H1 (cell line): ENCODE results near the gene FKBP5. TPM values are rescaled to one million over a fixed set of nuclear protein-coding genes. Genes with fewer than 3 reads are reported as not detected.

Experiments
- CTCF ChIA-PET: fragments of 300-600 bp; sonication (Branson Sonifier 250); formaldehyde crosslinking; loops from one replicate; lab custom pipeline; 2021; ENCODE audit not compliant: partially characterized antibody; lab: Charles Lee
- POLR2A ChIA-PET: fragments of 300-600 bp; sonication (Branson Sonifier 250); formaldehyde crosslinking; loops from one replicate; lab custom pipeline; 2021; ENCODE audit warnings: inconsistent platforms; ENCODE audit not compliant: partially characterized antibody; lab: Charles Lee
- DNase-seq, 2 experiments: peaks; one replicate each; pipeline versions ENCODE4 v3.0.0 to v3.0.0-alpha.2; 2010 to 2022; ENCODE audit warnings: low spot score in 2 of 2, low read depth in 1 of 2, mixed read lengths in 1 of 2
- FAIRE-seq: peaks from 2 replicates; lab custom pipeline; 2011; peaks lifted over from hg19 to GRCh38; lab: Jason Lieb, UNC
- H2AFZ ChIP-seq: 2 replicates; pipeline ENCODE4 v1.8.1; 2012; ENCODE audit warnings: low read length, inconsistent platforms
- H2AK5ac ChIP-seq: 2 replicates; pipeline ENCODE4 v1.6.1; 2013; ENCODE audit warnings: low read depth, low read length
- H2BK120ac ChIP-seq: replicated peaks from 2 replicates; pipeline ENCODE3; 2013; ENCODE audit warnings: low read depth, low read length, inconsistent platforms
- H2BK12ac ChIP-seq: 2 replicates; pipeline ENCODE4 v1.6.1; 2013; ENCODE audit warnings: low read depth, low read length
- H2BK15ac ChIP-seq: 2 replicates; pipeline ENCODE4 v1.6.1; 2013; ENCODE audit warnings: low read length
- H2BK20ac ChIP-seq: 2 replicates; pipeline ENCODE4 v1.6.1; 2013; ENCODE audit warnings: low read length
- H2BK5ac ChIP-seq: 2 replicates; pipeline ENCODE4 v1.6.1; 2013; ENCODE audit warnings: low read depth, low read length
- H3K14ac ChIP-seq: 2 replicates; pipeline ENCODE4 v1.6.1; 2013; ENCODE audit warnings: inconsistent platforms; ENCODE audit not compliant: insufficient read length
- H3K18ac ChIP-seq: 2 replicates; pipeline ENCODE4 v1.6.1; 2013; ENCODE audit warnings: low read length; ENCODE audit errors: extremely low read depth
- H3K23ac ChIP-seq: 2 replicates; pipeline ENCODE4 v1.6.1; 2013; ENCODE audit warnings: inconsistent platforms; ENCODE audit not compliant: insufficient read length
- H3K23me2 ChIP-seq: 2 replicates; pipeline ENCODE4 v1.6.1; 2013; ENCODE audit warnings: low read depth, low read length
- H3K27ac ChIP-seq: 2 replicates; pipeline ENCODE4 v1.6.1; 2011; ENCODE audit warnings: low read depth, low read length, inconsistent platforms
- H3K27me3 ChIP-seq, 4 experiments: replicated peaks in 1 of 4; 1 replicate in 1 of 4; 2 replicates in 3 of 4; pipeline versions ENCODE4 v1.6.1 to v1.8.1; 2011 to 2013; ENCODE audit warnings: low read length in 3 of 4, mild to moderate bottlenecking in 3 of 4, inconsistent platforms in 2 of 4, mixed read lengths in 2 of 4, moderate library complexity in 1 of 4; ENCODE audit not compliant: control insufficient read depth in 3 of 4, insufficient read depth in 3 of 4; ENCODE audit errors: extremely low read depth in 1 of 4
- H3K36me3 ChIP-seq, 4 experiments: 2 replicates each; pipeline versions ENCODE4 v1.6.1 to v1.8.1; 2011 to 2013; ENCODE audit warnings: mild to moderate bottlenecking in 4 of 4, low read length in 3 of 4, moderate library complexity in 2 of 4, control low read depth in 1 of 4, inconsistent platforms in 1 of 4; ENCODE audit not compliant: insufficient read depth in 4 of 4, control insufficient read depth in 2 of 4
- H3K4ac ChIP-seq: replicated peaks from 2 replicates; pipeline ENCODE3; 2013; ENCODE audit warnings: low read length, low read depth, mixed read lengths, inconsistent platforms; ENCODE audit not compliant: insufficient read length
- H3K4me1 ChIP-seq, 4 experiments: replicated peaks in 1 of 4; 1 replicate in 1 of 4; 2 replicates in 3 of 4; pipeline versions ENCODE4 v1.6.1 to v1.8.1; 2011 to 2013; ENCODE audit warnings: low read length in 3 of 4, inconsistent platforms in 2 of 4, mixed read lengths in 1 of 4; ENCODE audit not compliant: insufficient read depth in 4 of 4, control insufficient read depth in 3 of 4
- H3K4me2 ChIP-seq, 2 experiments: 2 replicates each; pipeline versions ENCODE4 v1.6.1 to v1.8.1; 2011 to 2013; ENCODE audit warnings: low read depth in 2 of 2, low read length in 2 of 2, control low read depth in 1 of 2, inconsistent platforms in 1 of 2, mild to moderate bottlenecking in 1 of 2; ENCODE audit not compliant: insufficient read depth in 1 of 2
- H3K4me3 ChIP-seq, 4 experiments: fragments of 200-600, 300-600 bp in 1 of 4; sonication (generic), shearing (Covaris generic), sonication (Bioruptor Twin) in 1 of 4; 2 replicates each; pipeline versions ENCODE4 v1.5.1 to v1.8.1; 2011 to 2016; ENCODE audit warnings: low read length in 4 of 4, low read depth in 3 of 4, control low read depth in 2 of 4, inconsistent platforms in 2 of 4, mild to moderate bottlenecking in 2 of 4, mixed read lengths in 1 of 4, moderate library complexity in 1 of 4; ENCODE audit not compliant: insufficient read depth in 2 of 4; ENCODE audit errors: extremely low read depth in 1 of 4
- H3K56ac ChIP-seq: replicated peaks from 2 replicates; pipeline ENCODE3; 2013; ENCODE audit warnings: low read depth, mild to moderate bottlenecking, mixed read lengths, low read length, inconsistent platforms; ENCODE audit not compliant: insufficient read length
- H3K79me1 ChIP-seq: 2 replicates; pipeline ENCODE4 v1.6.1; 2013; ENCODE audit warnings: low read depth, low read length, control low read depth
- H3K79me2 ChIP-seq, 2 experiments: 2 replicates each; pipeline versions ENCODE4 v1.6.1 to v1.8.1; 2012 to 2013; ENCODE audit warnings: low read length in 2 of 2, mild to moderate bottlenecking in 2 of 2, inconsistent platforms in 1 of 2; ENCODE audit not compliant: insufficient read depth in 2 of 2, control insufficient read depth in 1 of 2
- H3K9ac ChIP-seq, 4 experiments: replicated peaks in 1 of 4; 1 replicate in 1 of 4; 2 replicates in 3 of 4; pipeline versions ENCODE4 v1.6.1 to v1.8.1; 2011 to 2013; ENCODE audit warnings: low read depth in 3 of 4, low read length in 3 of 4, control low read depth in 2 of 4, mild to moderate bottlenecking in 2 of 4, moderate library complexity in 2 of 4, inconsistent platforms in 1 of 4; ENCODE audit errors: extremely low read depth in 1 of 4
- H3K9me3 ChIP-seq, 2 experiments: 2 replicates each; pipeline versions ENCODE4 v1.6.1 to v1.8.1; 2012 to 2013; ENCODE audit warnings: mild to moderate bottlenecking in 2 of 2, moderate library complexity in 2 of 2, control low read depth in 1 of 2, inconsistent platforms in 1 of 2, low read depth in 1 of 2, low read length in 1 of 2, mixed read lengths in 1 of 2; ENCODE audit not compliant: insufficient read depth in 2 of 2
- H4K20me1 ChIP-seq, 2 experiments: replicated peaks in 1 of 2; 2 replicates each; pipeline versions ENCODE3 to v1.8.1; 2011 to 2013; ENCODE audit warnings: inconsistent platforms in 2 of 2, low read length in 2 of 2, mild to moderate bottlenecking in 1 of 2; ENCODE audit not compliant: insufficient read depth in 2 of 2, control insufficient read depth in 1 of 2
- H4K5ac ChIP-seq: 2 replicates; pipeline ENCODE4 v1.6.1; 2013; ENCODE audit warnings: low read length, low read depth, mixed read lengths, inconsistent platforms; ENCODE audit not compliant: insufficient read length
- H4K8ac ChIP-seq: 2 replicates; pipeline ENCODE4 v1.8.0; 2013; ENCODE audit warnings: mild to moderate bottlenecking, moderate library complexity, low read length, inconsistent platforms; ENCODE audit not compliant: insufficient read depth; ENCODE audit errors: extremely low read depth
- H4K91ac ChIP-seq: replicated peaks from 2 replicates; pipeline ENCODE3; 2013; ENCODE audit warnings: low read length, mixed read lengths, inconsistent platforms; ENCODE audit not compliant: insufficient read length
- CEBPB ChIP-seq: IDR thresholded peaks from 2 replicates; pipeline ENCODE4 v1.6.1; 2012; ENCODE audit warnings: low read depth, low read length
- HDAC6 ChIP-seq: IDR thresholded peaks from one replicate; pipeline ENCODE4 v1.7.1; 2012; ENCODE audit warnings: low read depth, mild to moderate bottlenecking, inconsistent platforms, low read length, moderate library complexity
- polyA plus RNA-seq, 7 experiments: library from polyadenylated mRNA; depleted of rRNA in 3 of 7; stranded (reverse) in 5 of 7; unstranded in 2 of 7; fragments of >200 nt in 5 of 7; fragments of 200-250 nt in 2 of 7; gene quantifications; 1 replicate in 5 of 7; 2 replicates in 1 of 7; 4 replicates in 1 of 7; pipeline versions ENCODE4 v1.2.1 to v1.2.3, GENCODE V29; 2011 to 2013; ENCODE audit warnings: missing spikeins in 2 of 7, mixed read lengths in 2 of 7
- total RNA-seq: library from RNA; stranded (reverse); fragmentation: NEBNext Ultra II Directional; extraction: Animal tissue kit (Norgen Biotek cat#: 25700); gene quantifications from 2 replicates; pipeline ENCODE4 v1.2.1, GENCODE V29; 2021

FKBP5 gene
- total and polyA plus RNA-seq, 2 of the 8 experiments (the other 6 are each of a cell fraction or from before 2014, with no cell fraction given): 14.3 to 40.4 TPM

DNA sequence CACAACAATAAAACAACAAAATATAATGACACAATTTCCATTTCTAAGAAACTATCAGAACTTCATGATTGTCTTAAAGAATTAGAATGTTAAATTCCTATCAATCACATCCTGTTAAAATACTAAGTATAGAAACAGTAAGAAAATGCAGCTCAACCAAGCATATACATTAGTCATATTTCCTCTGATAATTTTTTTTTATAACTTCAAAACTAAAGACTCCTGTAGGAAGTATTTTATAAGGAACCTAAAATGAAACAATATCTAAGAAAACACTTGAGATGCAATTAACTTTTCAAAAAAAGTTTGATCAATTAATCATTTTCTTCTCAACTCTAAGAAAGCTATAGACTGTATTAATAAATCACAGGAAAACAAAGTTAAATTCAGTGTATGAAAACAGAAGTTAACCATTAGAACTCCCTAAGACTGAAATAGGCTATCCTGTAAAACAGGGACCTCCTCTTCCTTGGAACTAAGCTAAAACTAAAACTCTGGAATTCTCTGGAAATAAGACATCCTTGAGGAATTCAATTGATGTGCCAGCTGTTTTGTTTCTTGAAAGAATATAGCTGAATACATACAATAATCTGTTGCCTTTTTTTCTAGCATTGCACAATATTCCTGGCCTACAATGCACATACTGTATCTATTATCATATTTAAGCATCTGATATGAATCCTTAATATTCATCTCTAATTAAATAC, 19.8 kb downstream of the FKBP5 start:
- Histone ChIP-seq H4K91ac (no peak overlapping the region), H3K4me3 (no peak overlapping the region), H2AFZ (no peak overlapping the region), H3K4me2 (no peak overlapping the region), H3K36me3 (no peaks in the 10 kb centered on the region), H3K14ac (no peak overlapping the region), H3K79me1 (no peaks in the 10 kb centered on the region), H2BK15ac (no peak overlapping the region), H3K18ac (no peak overlapping the region), H3K27ac (no peak overlapping the region), H3K4me1 (peaks cover 0 to 4% (median under 1%) of the 10 kb centered on the region in 4 experiments; a peak in 2 of 7 replicates), H2BK20ac (no peak overlapping the region), H3K9me3 (no peaks in the 10 kb centered on the region), H2BK12ac (no peak overlapping the region), H3K9ac (no peak overlapping the region), H2AK5ac (no peak overlapping the region), H3K27me3 (no peaks in the 10 kb centered on the region), H3K4ac (no peak overlapping the region), H3K79me2 (peaks cover 0 to 51% of the 10 kb centered on the region in 2 experiments; a peak in 2 of 4 replicates), H2BK120ac (no peak overlapping the region), H3K23me2 (no peaks in the 10 kb centered on the region), H4K20me1 (no peaks in the 10 kb centered on the region), H3K56ac (no peak overlapping the region), H3K23ac (no peak overlapping the region), H4K5ac (no peak overlapping the region), H4K8ac (no peak overlapping the region), H2BK5ac (no peak overlapping the region)
- TF ChIP-seq HDAC6 (no peak), CEBPB (0 out of 2 replicates have a peak, but pooled peaks have one; percentile 11)
- FAIRE-seq (no peak), DNase-seq (no peak)
- ChIA-PET CTCF (interaction anchor here (0.6 to 1.8 kb wide), 5 partner anchors 14 to 113 kb away, joined by 3 to 6 read pairs (median 3); no protein-coding TSS in a partner anchor), POLR2A (no interaction called here)
